Activated naive CD8-positive, alpha-beta T cell treated with anti-CD3 and anti-CD28 coated beads, Interleukin-2, amount 10 ng/mL, durations not matched to agents 7 days and 5 days (primary cell): ENCODE data around the gene NCCRP1. TPM values are rescaled to one million over a fixed set of nuclear protein-coding genes. Genes with fewer than 3 reads are reported as not detected.
A peak's percentile ranks its signal among the peaks of the same experiment; 100 is the strongest.

Source experiments
- ATAC-seq: fragments of 150-1000 bp; cut with Tn5 transposase; one replicate; pipeline ENCODE4 v1.10.0; 2021; ENCODE audit warnings: low read depth, moderate library complexity
- POLR2A ChIA-PET: fragments of 350-600 bp; sonication (Branson Sonifier 250); formaldehyde crosslinking; loops from one replicate; lab custom pipeline; 2021; ENCODE audit warnings: antibody characterized with exemption; lab: Charles Lee
- DNase-seq: peaks from one replicate; pipeline ENCODE4 v3.0.0; 2021
- H3K27ac Mint-ChIP-seq: one replicate; pipeline ENCODE4 v1.8.0; 2022; ENCODE audit warnings: mild to moderate bottlenecking, mixed read lengths
- H3K27me3 Mint-ChIP-seq: one replicate; pipeline ENCODE4 v1.8.0; 2022; ENCODE audit warnings: mild to moderate bottlenecking, moderate library complexity, mixed read lengths
- H3K36me3 Mint-ChIP-seq: one replicate; pipeline ENCODE4 v1.8.0; 2021; ENCODE audit warnings: mild to moderate bottlenecking, mixed read lengths
- H3K4me1 Mint-ChIP-seq: one replicate; pipeline ENCODE4 v1.8.0; 2021; ENCODE audit warnings: mixed read lengths
- H3K4me3 Mint-ChIP-seq: one replicate; pipeline ENCODE4 v1.8.0; 2022; ENCODE audit warnings: mild to moderate bottlenecking, moderate library complexity, mixed read lengths
- H3K9me3 Mint-ChIP-seq: one replicate; pipeline ENCODE4 v1.8.0; 2021; ENCODE audit warnings: mixed read lengths
- total RNA-seq, 2 experiments: library from RNA; stranded (reverse); gene quantifications; one replicate each; pipeline ENCODE4 v1.2.3, GENCODE V29; 2021

NCCRP1 gene, protein sequence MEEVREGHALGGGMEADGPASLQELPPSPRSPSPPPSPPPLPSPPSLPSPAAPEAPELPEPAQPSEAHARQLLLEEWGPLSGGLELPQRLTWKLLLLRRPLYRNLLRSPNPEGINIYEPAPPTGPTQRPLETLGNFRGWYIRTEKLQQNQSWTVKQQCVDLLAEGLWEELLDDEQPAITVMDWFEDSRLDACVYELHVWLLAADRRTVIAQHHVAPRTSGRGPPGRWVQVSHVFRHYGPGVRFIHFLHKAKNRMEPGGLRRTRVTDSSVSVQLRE
- total RNA-seq: not detected

DNA sequence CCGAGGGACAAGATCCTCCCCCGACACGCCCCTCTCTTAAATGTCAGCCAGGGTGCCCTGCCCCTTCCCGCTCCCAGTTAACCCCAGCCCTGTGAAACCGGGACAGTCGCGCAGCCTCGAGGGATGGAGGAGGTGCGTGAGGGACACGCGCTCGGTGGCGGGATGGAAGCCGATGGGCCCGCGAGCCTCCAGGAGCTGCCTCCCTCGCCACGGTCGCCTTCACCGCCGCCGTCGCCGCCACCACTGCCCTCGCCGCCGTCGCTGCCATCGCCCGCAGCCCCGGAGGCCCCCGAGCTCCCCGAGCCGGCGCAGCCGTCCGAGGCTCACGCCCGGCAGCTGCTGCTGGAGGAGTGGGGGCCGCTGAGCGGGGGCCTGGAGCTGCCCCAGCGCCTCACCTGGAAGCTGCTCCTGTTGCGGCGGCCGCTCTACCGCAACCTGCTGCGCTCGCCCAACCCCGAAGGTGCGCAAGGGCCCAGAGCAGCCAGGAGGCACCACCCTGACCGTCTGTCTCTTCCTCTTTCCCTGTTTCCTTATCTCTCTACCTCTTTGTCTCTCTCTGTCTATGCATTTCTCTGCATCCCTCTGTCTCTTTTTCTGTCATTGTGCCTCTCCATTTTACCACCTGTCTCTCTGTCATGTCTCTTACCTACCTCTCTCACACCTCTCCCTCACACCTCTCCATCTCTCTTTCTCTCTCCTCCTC lies at the start of gene NCCRP1:
NCCRP1 (plus strand) TSS at position 105 of the 703 bp plus-strand sequence; CDS start at position 124, 19 bp downstream.
- H3K9me3 Mint-ChIP-seq: no peaks in the 10 kb centered on the region
- POLR2A ChIA-PET: no interaction called here
- DNase-seq: no peak
- no peak within 1 kb of the TSS for H3K27ac Mint-ChIP-seq
- peak within 1 kb of the TSS; percentile 47 for H3K4me3 Mint-ChIP-seq
- H3K36me3 Mint-ChIP-seq: no peaks in the 10 kb centered on the region
- ATAC-seq: no peak
- peaks cover 15% of the 10 kb centered on the region for H3K4me1 Mint-ChIP-seq
- H3K27me3 Mint-ChIP-seq: peaks cover 68% of the 10 kb centered on the region

DNA sequence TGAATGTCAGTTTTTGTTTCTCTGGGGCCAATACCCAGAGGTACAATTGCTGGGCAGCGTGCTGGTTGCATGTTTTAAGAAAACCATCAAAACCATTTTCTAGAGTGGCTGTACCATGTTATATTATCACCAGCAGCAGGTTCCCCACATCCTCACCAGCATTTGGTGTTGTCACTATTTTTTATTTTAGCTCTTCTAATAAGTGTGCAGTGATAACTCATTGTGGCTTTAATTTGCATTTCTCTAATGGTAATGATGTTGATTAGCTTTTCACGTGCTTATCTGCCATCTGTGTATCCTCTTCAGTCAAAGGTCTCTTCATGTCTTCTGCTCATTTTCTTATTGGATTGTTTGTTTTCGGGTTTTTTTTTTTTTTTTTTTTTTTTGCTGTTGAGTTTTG lies 49.3 kb upstream of the NCCRP1 start:
- H3K27me3 Mint-ChIP-seq: no peaks in the 10 kb centered on the region
- ATAC-seq: no peak
- H3K9me3 Mint-ChIP-seq: no peaks in the 10 kb centered on the region
- no peak overlapping the region for H3K27ac Mint-ChIP-seq
- H3K4me3 Mint-ChIP-seq: no peak overlapping the region
- POLR2A ChIA-PET: no interaction called here
- no peaks in the 10 kb centered on the region for H3K36me3 Mint-ChIP-seq
- peaks cover 11% of the 10 kb centered on the region for H3K4me1 Mint-ChIP-seq
- no peak for DNase-seq

DNA sequence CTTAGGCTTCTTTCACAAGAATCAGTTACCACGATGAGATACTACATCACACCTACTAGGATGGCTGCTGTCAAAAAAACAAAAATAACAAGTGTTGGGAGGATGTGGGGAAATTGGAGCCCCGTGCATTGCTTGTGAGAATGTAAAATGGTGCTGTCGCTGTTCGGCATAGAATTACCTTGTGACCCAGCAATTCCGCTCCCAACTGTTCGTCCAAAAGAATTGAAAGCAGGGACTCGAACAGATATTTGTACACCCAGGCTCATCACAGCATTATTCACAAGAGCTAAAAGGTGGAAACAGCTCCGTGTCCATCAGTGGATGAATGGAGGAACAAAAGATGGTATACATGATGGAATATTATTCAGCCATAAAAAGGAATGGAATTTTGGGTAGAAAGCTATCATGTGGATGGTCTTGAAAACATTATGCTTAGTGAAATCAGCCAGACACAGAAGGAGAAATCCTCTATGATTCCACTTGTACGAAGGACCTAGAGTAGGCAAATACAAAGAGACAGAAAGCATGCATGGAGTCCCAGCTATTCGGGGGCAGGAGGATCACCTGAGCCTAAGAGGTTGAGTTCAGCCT lies 47.7 kb upstream of the NCCRP1 start:
- DNase-seq (no peak), ATAC-seq (no peak)
- Mint-ChIP-seq H3K36me3 (no peaks in the 10 kb centered on the region), H3K9me3 (no peaks in the 10 kb centered on the region), H3K27ac (no peak overlapping the region), H3K4me3 (no peak overlapping the region), H3K4me1 (peaks cover 7% of the 10 kb centered on the region), H3K27me3 (no peaks in the 10 kb centered on the region)
- POLR2A ChIA-PET: no interaction called here

DNA sequence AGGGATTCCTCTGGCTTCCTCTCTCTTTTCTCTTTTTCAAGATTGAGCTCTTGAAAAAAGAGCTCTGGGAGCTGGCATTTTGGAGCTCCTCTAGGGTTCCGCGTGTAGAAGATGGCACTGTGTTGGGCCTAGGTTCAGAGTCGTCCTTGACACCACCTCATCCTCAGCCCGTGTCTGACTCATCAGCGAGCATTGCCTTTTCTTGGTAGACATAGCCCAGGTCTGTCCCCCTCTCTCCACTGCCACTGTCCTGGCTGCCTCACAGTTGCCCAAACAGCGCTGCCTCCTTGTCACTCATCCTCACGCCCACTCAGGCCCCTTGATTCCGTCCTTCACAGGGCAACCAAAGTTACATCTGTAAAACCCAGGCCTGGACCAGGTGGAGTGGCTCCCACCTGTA lies 46.5 kb upstream of the NCCRP1 start:
- Mint-ChIP-seq H3K4me3 (no peak overlapping the region), H3K9me3 (no peaks in the 10 kb centered on the region), H3K27ac (no peak overlapping the region), H3K36me3 (no peaks in the 10 kb centered on the region), H3K27me3 (no peaks in the 10 kb centered on the region), H3K4me1 (peaks cover 4% of the 10 kb centered on the region)
- ATAC-seq (no peak), DNase-seq (no peak)
- POLR2A ChIA-PET: no interaction called here

DNA sequence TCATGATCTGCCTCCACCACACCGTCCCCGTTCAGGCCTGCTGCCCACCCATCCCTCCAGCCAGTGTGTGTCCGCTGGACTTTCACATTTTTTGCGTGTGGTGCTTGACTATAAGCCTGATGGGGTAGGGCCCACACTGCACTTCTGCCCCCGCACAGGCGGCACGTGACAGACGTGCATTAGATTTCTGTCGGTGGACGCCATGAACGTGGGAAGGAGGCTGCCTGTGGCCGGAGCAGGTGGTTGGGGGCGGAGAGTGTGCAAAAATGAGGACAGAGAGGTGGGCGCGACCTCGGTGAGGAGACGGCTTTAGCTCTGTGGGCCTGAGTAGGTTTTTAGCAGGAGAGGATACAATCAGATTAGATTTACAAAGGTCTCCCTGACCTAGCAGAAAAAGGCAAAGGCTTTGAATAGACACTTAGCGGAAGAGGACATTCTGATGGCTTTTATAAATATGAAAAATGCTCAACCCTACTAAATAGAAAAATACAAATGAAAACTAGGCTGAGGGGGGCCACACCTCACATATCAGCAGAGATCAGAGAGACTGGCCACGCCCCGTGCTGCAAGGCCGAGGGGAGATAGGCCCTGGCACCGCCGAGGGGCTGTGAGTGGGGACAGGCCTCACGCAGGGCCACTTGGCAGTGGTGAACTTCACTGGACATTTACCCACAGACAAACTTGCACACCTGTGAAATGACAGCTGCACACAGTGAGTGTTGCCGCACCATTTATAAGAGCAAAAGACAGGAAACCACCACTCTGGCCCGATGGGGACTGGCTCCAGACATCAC lies 45.8 kb upstream of the NCCRP1 start:
- no peaks in the 10 kb centered on the region for H3K27me3 Mint-ChIP-seq
- H3K9me3 Mint-ChIP-seq: no peaks in the 10 kb centered on the region
- H3K4me1 Mint-ChIP-seq: peaks cover 4% of the 10 kb centered on the region
- ATAC-seq (no peak), DNase-seq (no peak)
- no peak overlapping the region for H3K27ac Mint-ChIP-seq
- no peak overlapping the region for H3K4me3 Mint-ChIP-seq
- POLR2A ChIA-PET: no interaction called here
- H3K36me3 Mint-ChIP-seq: no peaks in the 10 kb centered on the region

DNA sequence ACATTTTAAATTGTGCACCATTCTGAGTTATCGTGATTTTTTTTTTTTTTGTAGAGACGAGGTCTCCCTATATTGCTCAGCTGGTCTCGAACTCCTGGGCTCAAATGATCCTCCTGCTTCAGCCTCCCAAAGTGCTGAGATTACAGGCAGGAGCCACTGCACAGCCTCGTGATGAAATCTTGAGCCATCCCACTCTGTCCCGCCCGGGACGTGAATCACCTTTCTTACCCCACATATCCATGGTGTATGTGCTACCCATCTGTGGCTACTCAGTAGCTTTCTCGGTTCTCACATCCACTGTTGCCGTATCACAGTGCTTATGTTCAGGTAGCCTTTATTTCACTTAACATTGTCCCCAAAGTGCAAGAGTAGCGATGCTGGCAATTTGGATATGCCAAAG lies 44.7 kb upstream of the NCCRP1 start:
- no peaks in the 10 kb centered on the region for H3K36me3 Mint-ChIP-seq
- no peaks in the 10 kb centered on the region for H3K27me3 Mint-ChIP-seq
- peaks cover 4% of the 10 kb centered on the region for H3K4me1 Mint-ChIP-seq
- H3K27ac Mint-ChIP-seq: no peak overlapping the region
- POLR2A ChIA-PET: no interaction called here
- ATAC-seq: no peak
- no peak for DNase-seq
- H3K4me3 Mint-ChIP-seq: no peak overlapping the region
- H3K9me3 Mint-ChIP-seq: no peaks in the 10 kb centered on the region

DNA sequence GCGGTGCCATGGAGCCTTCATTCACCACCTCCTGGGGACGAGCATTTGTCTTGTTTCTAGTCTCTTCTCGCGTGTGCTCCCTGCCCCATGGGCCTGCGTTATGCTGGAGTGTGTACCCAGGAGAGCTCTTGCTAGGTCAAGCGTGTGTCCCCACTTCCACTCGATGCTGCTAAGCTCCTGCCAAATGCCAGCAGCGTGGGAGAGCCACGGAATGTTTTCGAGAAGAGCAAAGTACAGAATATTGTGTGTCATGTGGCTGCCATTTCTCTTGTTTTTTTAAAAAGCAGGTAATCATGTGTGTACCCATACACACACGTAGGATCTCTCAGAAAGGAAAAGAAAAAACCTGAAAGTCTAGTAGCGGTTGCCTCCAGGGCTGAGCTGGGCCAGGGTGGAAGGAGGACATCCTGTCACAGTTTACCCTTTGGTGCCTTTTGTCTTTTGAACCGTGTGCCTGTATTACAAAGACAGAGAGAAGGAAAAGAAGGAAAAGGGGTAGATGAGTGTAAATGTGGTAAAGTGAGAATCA lies 42.6 kb upstream of the NCCRP1 start:
- DNase-seq (no peak), ATAC-seq (no peak)
- H3K27ac Mint-ChIP-seq: no peak overlapping the region
- POLR2A ChIA-PET: no interaction called here
- no peaks in the 10 kb centered on the region for H3K27me3 Mint-ChIP-seq
- peaks cover 7% of the 10 kb centered on the region for H3K4me1 Mint-ChIP-seq
- H3K36me3 Mint-ChIP-seq: no peaks in the 10 kb centered on the region
- H3K4me3 Mint-ChIP-seq: no peak overlapping the region
- H3K9me3 Mint-ChIP-seq: no peaks in the 10 kb centered on the region

DNA sequence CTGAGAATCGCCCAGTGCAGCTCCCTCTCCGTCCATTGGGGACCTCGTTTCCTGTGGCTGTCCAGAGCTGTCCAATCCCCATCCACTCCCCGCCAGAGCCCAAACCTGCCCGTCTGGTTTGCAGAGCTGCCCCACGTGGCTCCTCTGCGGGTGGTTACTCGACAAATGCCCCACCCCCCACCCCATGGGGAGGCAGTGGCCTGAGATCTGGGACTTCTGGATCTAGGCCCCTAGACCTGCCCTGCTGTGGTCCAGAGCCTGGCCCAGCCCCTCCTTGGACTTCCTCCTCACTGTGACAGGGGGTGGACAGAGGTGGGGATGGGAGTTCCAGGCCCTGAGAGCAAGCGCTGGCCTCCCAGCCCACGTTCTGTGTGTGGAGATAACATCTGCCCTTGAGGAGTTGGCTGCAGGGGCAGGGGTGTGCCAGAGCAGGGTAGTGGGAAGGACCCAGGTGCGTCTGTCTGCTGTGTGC lies 42.1 kb upstream of the NCCRP1 start:
- Mint-ChIP-seq H3K36me3 (no peaks in the 10 kb centered on the region), H3K4me1 (peaks cover 7% of the 10 kb centered on the region), H3K27ac (no peak overlapping the region), H3K27me3 (no peaks in the 10 kb centered on the region), H3K4me3 (no peak overlapping the region), H3K9me3 (no peaks in the 10 kb centered on the region)
- POLR2A ChIA-PET: no interaction called here
- ATAC-seq (no peak), DNase-seq (no peak)

DNA sequence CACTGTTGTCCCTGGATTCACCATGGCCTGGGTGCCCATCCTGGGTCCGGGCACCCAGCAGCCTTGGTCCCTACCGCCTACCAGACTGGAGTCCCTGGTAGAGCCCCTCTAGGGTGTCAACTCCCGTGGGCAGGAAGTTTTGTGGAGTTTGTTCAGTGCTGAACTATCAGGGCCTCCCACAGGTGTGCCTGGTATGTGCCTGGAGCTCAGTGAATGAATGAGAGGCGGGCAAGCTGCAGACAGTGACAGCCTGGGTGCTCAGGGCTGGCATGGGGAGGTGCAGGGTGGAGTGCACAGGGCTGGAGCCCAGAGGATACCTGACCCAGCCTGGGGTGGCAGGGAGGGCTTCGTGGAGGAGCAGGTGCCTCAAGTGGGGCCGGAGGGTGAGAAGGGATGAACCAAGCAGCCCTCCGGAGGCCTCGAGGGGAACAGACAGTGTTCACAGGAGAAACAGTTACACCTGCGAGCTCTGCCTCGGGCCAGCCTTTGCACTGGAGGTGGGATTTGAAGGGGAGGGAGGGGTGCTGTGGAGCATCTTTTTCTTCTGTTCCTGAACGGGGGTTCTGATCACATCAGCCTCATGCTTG lies 41.6 kb upstream of the NCCRP1 start:
- no peaks in the 10 kb centered on the region for H3K27me3 Mint-ChIP-seq
- no peaks in the 10 kb centered on the region for H3K9me3 Mint-ChIP-seq
- no peak overlapping the region for H3K4me3 Mint-ChIP-seq
- DNase-seq (no peak), ATAC-seq (no peak)
- H3K27ac Mint-ChIP-seq: no peak overlapping the region
- POLR2A ChIA-PET: no interaction called here
- peaks cover 8% of the 10 kb centered on the region for H3K4me1 Mint-ChIP-seq
- no peaks in the 10 kb centered on the region for H3K36me3 Mint-ChIP-seq

DNA sequence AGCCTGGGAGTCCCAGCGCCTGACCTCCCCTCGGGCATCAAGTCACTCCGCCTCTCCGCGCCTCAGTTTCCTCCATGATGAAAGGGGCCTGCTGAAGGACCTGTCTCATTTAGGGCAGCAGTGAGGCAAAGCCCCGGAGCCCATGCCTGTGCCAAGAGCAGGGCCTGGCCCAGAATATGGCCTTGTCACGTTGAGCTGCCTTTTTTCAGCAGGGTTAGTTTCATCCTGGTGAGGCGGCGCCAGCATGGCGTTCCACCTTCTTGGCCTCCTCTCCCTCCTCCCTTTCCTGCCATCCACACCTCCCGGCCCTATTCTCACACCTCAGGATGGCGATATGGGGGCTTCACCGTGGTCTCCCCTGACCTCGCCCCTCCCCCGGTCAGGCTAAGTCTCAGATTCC lies 41.0 kb upstream of the NCCRP1 start:
- H3K4me3 Mint-ChIP-seq: no peak overlapping the region
- H3K4me1 Mint-ChIP-seq: peaks cover 11% of the 10 kb centered on the region
- peak overlapping the region; percentile 72 for H3K27ac Mint-ChIP-seq
- H3K36me3 Mint-ChIP-seq: no peaks in the 10 kb centered on the region
- H3K27me3 Mint-ChIP-seq: no peaks in the 10 kb centered on the region
- no peaks in the 10 kb centered on the region for H3K9me3 Mint-ChIP-seq
- POLR2A ChIA-PET: no interaction called here
- DNase-seq (no peak), ATAC-seq (no peak)

DNA sequence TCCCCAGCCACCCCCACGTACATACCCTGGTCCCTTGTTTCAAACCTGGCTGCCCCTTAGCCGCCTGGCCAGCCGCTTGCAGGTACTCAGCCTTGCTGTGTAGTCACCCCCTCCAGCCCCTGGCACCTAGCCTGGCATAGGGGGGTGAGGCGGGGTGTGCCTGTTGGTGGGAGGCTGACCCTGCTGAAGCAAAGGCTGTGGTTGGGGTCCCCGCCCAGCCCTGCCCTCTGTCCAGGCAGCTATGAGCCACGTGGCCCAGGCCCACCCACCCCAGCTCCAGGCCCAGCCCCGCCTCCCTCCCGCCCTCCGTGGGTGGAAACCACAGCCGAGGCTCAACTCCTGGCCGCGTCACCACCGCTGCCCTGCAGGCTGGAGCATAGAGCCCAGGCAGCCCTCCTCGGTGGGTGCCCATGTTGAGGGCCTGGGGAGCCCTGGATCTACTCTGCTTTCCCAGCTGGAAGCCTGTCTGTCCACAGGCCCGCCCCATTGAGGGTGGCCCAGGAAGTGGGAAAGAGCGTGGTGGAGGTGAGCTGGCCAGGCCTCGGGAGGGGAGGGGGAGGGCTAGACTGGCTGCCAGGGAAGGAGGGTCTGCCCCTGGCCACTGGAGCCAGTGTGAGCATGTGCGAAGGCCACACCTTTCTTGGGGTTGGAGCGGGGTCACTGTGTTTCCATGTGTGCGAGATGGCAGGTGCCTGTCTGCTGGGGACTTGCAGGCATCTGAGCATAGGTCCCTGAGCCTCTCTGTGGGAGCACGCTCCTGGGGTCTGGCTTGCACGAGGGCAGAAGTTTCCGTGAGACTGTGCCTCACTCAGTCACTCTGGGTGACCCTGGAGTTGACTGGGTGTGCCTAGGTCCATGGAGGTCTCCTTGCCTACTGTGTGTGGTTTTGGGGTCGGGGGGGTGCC lies 40.2 kb upstream of the NCCRP1 start:
- peaks cover 11% of the 10 kb centered on the region for H3K4me1 Mint-ChIP-seq
- no peaks in the 10 kb centered on the region for H3K27me3 Mint-ChIP-seq
- DNase-seq: no peak
- H3K9me3 Mint-ChIP-seq: no peaks in the 10 kb centered on the region
- H3K27ac Mint-ChIP-seq: no peak overlapping the region
- no peak for ATAC-seq
- POLR2A ChIA-PET: no interaction called here
- no peaks in the 10 kb centered on the region for H3K36me3 Mint-ChIP-seq
- H3K4me3 Mint-ChIP-seq: no peak overlapping the region

DNA sequence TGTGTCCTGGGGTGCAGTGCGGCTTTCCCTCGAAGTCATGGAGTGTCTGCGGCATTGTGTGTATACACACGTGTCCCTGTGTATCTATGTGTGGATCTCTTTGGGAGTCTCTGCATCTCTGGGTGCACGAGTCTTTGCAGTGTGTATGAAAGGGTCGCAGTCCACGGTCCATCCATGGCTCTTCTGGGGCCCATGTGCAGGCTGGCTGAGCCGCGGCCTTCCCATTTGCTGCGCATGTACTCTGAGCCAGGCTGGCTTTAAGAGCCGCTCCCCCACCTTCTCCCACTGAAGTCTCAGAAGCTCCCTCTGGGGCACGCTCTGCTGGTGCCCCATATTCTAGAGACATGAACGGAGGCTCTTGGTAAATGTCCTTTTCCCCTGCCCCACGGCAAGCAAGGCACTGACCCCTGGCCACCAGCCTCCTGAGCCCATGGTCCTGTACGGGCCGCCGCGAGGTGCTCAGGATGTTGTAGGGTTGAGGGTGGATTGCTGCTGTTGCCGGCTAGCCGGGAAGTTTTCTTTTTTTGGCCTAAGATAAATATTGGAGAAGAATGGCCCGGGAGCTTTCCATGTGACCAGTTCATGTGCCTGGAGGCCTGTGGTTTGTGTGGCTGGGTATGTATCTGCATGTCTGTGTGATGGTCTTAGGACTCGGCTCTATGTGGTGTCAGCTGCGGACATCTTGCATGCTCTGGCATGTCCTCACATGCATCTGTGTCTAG lies 39.3 kb upstream of the NCCRP1 start:
- DNase-seq (no peak), ATAC-seq (no peak)
- Mint-ChIP-seq H3K9me3 (no peaks in the 10 kb centered on the region), H3K27ac (no peak overlapping the region), H3K27me3 (no peaks in the 10 kb centered on the region), H3K4me3 (no peak overlapping the region), H3K4me1 (peaks cover 11% of the 10 kb centered on the region), H3K36me3 (no peaks in the 10 kb centered on the region)
- POLR2A ChIA-PET: no interaction called here
